ENCODE results near the gene QRSL1.

GRCh38 chr6:106637717-106638341, 8.5 kb downstream of the QRSL1 start:
- no peak for TF ChIP-seq CTCF (IDR thresholded peaks at IDR 0.05)
- TF ChIP-seq POLR2AphosphoS5 (IDR thresholded peaks at IDR 0.05; ENCODE audit: insufficient read depth in 1 of 2, low read depth in 1 of 2): no peak
